ENCODE measurements around the gene NUP214. TPM values are rescaled to one million over a fixed set of nuclear protein-coding genes. Genes with fewer than 3 reads are reported as not detected.
A peak's percentile ranks its signal among the peaks of the same experiment; 100 is the strongest.

NUP214 gene
- total RNA-seq (10 to 100 TPM; 48.0 to 60.7 TPM), polyA plus RNA-seq (10 to 100 TPM; 23.5 to 27.5 TPM)
- long read RNA-seq, donor 1, partial matches to known transcripts, result 15 of 15 reads
- long read RNA-seq, donor 1, other reads (novel, unspliced or antisense), result 0 of 15 reads
- long read RNA-seq, donor 2, result 0 reads
- long read RNA-seq, donor 3, partial matches to known transcripts, result 6 of 6 reads
- long read RNA-seq, donor 3, other reads (novel, unspliced or antisense), result 0 of 6 reads
- long read RNA-seq, donor 4, partial matches to known transcripts, result 0 of 2 reads
- long read RNA-seq, donor 4, other reads (novel, unspliced or antisense), result 0 of 2 reads
- long read RNA-seq, donor 5, partial matches to known transcripts, result 32 of 33 reads
- long read RNA-seq, donor 5, other reads (novel, unspliced or antisense), result 0 of 33 reads

- Histone ChIP-seq H3K27ac (ENCODE audit: low read depth in 1 of 2, low read length in 1 of 2) (peak within 1 kb of the TSS; percentile 80 to 93), H3K4me3 (peak within 1 kb of the TSS; percentile 78), H3K9me3 (ENCODE audit: control insufficient read depth in 4 of 4, insufficient read depth in 3 of 4, low read length in 3 of 4) (no peaks in the 10 kb centered on the region), H3K27me3 (ENCODE audit: control insufficient read depth in 3 of 3, insufficient read depth in 3 of 3, low read length in 2 of 3) (no peaks in the 10 kb centered on the region), H3K4me1 (ENCODE audit: control insufficient read depth in 5 of 5, insufficient read depth in 5 of 5, low read length in 5 of 5) (peaks cover 0 to 13% (median 0%) of the 10 kb centered on the region in 5 donors), H3K9ac (ENCODE audit: insufficient read depth in 1 of 2, low read length in 2 of 2) (peak within 1 kb of the TSS; percentile 83 to 90), H3K36me3 (ENCODE audit: control insufficient read depth in 4 of 4, insufficient read depth in 4 of 4, low read length in 4 of 4) (peaks cover 0 to 17% (median 11%) of the 10 kb centered on the region in 4 donors)
- no peak for TF ChIP-seq CTCF (IDR thresholded peaks at IDR 0.05; ENCODE audit: control extremely low read depth, extremely low read depth)
- WGBS, 2 donors, result 0% methylated on average over 61 of the region's 61 CpGs
- DNase-seq, result peak; percentile 99
- ATAC-seq (ENCODE audit: insufficient read depth, low FRiP score), result peak; percentile 95
Measured at GRCh38 chr9:131125288-131126058, at the start of gene NUP214. NUP214 (plus strand) TSS chr9:131125586; CDS start chr9:131125705, 119 bp downstream.

GRCh38 chr9:131076347-131077195 is 48.8 kb upstream of the NUP214 start:
- no peaks in the 10 kb centered on the region for H3K27me3 ChIP-seq (ENCODE audit: control insufficient read depth in 3 of 3, insufficient read depth in 3 of 3, low read length in 2 of 3)
- 68 to 77% methylated on average over 15 of the region's 15 CpGs for WGBS, 2 donors
- no peaks in the 10 kb centered on the region for H3K4me1 ChIP-seq (ENCODE audit: control insufficient read depth in 5 of 5, insufficient read depth in 5 of 5, low read length in 5 of 5)

More at GRCh38 chr9:131076347-131077195, 48.8 kb upstream of the NUP214 start:
- TF ChIP-seq CTCF (IDR thresholded peaks at IDR 0.05; ENCODE audit: control extremely low read depth, extremely low read depth), result no peak
- H3K9me3 ChIP-seq (ENCODE audit: control insufficient read depth in 4 of 4, insufficient read depth in 3 of 4, low read length in 3 of 4), result no peaks in the 10 kb centered on the region
- no peak for DNase-seq
- H3K9ac ChIP-seq (ENCODE audit: insufficient read depth in 1 of 2, low read length in 2 of 2), result no peak overlapping the region
- no peak overlapping the region for H3K27ac ChIP-seq (ENCODE audit: low read depth in 1 of 2, low read length in 1 of 2)
- no peaks in the 10 kb centered on the region for H3K36me3 ChIP-seq (ENCODE audit: control insufficient read depth in 4 of 4, insufficient read depth in 4 of 4, low read length in 4 of 4)
- ATAC-seq (ENCODE audit: insufficient read depth, low FRiP score), result no peak
- H3K4me3 ChIP-seq, result no peak overlapping the region

Measured in lung (tissue), 16 donors.